Peyer's patch (tissue), 4 donors: ENCODE results near the gene SRPK3.

Source experiments
- CTCF ChIP-seq, 6 experiments: fragments of 450-650 bp in 4 of 6; fragments of 200-600 bp in 2 of 6; sonication (generic) in 1 of 6; IDR thresholded peaks; one replicate each; pipeline ENCODE4 v1.5.1; 2017 to 2019; ENCODE audit warnings: antibody characterized with exemption in 6 of 6, mild to moderate bottlenecking in 3 of 6, moderate library complexity in 1 of 6
- POLR2A ChIP-seq, 2 donors: fragments of 450-650 bp; IDR thresholded peaks; one replicate each; pipeline ENCODE4 v1.5.1; 2017; ENCODE audit warnings: antibody characterized with exemption in 2 of 2, mild to moderate bottlenecking in 2 of 2, moderate library complexity in 2 of 2

DNA sequence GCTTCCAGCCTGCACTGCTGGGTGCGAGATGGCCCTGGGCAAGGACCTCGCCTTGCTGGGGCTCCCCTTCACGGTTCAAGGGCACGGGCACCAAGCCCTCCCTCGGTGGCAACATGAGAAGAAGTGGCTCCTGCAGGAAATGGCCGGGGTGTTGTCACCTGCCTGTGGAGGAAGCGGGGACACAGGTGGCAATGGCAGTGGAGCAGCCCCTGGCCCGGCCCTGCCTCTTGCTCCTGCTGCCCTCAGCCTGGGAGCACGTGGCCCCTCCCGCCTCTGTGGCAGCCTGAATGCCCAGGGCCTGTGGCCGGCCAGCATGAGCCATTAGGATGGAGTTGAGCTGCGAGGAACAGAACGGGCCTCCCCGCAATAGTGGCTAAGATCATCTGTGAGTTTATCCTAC lies 39.4 kb upstream of the SRPK3 start:
- no peak for TF ChIP-seq POLR2A (IDR thresholded peaks at IDR 0.05)
- no peak for TF ChIP-seq CTCF (IDR thresholded peaks at IDR 0.05)
